Motor neuron (in vitro differentiated cells): ENCODE measurements around the gene NEK1. TPM values are rescaled to one million over a fixed set of nuclear protein-coding genes. Genes with fewer than 3 reads are reported as not detected.

Experiments
- ATAC-seq, 8 experiments: fragments of 200-7000 bp; cut with Tn5 transposase; replicated peaks in 6 of 8; 2 replicates each; pipeline ENCODE4 v1.8.0; 2021; ENCODE audit warnings: mild to moderate bottlenecking in 8 of 8, moderate library complexity in 8 of 8
- H3K27ac ChIP-seq, 2 donors: fragments of 250-450 bp; sonication (Bioruptor Pico); 2 replicates each; pipeline ENCODE4 v1.9.0; 2021; ENCODE audit warnings: antibody characterized with exemption in 2 of 2, mild to moderate bottlenecking in 2 of 2, moderate library complexity in 1 of 2
- H3K4me1 ChIP-seq, 2 donors: fragments of 250-450 bp; sonication (Bioruptor Pico); replicated peaks in 1 of 2; 2 replicates each; pipeline ENCODE4 v1.6.1; 2021; ENCODE audit warnings: antibody characterized with exemption in 2 of 2, mild to moderate bottlenecking in 2 of 2, moderate library complexity in 1 of 2
- H3K4me3 ChIP-seq, 5 donors: fragments of 250-450 bp; sonication (Bioruptor Pico); 2 replicates each; pipeline ENCODE4 v1.9.0; 2021; ENCODE audit warnings: antibody characterized with exemption in 5 of 5, mild to moderate bottlenecking in 5 of 5, moderate library complexity in 4 of 5
- WGBS, 10 experiments: fragments of 450-650 bp; shearing (Covaris generic); methylation state at CpG; one replicate each; pipeline ENCODE4 v1.0.0; 2022; 5-methylcytosine and 5-hydroxymethylcytosine counted together
- in situ Hi-C, 9 experiments: fragments of 400-800 bp; cut with MboI; loops; one replicate each; pipeline ENCODE4 v1.15.0; 2021; ENCODE audit warnings: low sequenced_read_pairs in 9 of 9, low pct_unique_long_range_greater_than_20kb in 2 of 9; ENCODE audit not compliant: unreplicated experiment in 9 of 9
- total RNA-seq, 8 experiments: library from RNA; unstranded; fragments of 300-600 nt; gene quantifications; 2 replicates each; pipeline versions ENCODE4 v1.2.3 to v1.2.4, GENCODE V29; 2022

NEK1 gene
- total RNA-seq, 8 experiments from 2014 or later, result 10.7 to 24.5 (median 16.0) TPM

DNA sequence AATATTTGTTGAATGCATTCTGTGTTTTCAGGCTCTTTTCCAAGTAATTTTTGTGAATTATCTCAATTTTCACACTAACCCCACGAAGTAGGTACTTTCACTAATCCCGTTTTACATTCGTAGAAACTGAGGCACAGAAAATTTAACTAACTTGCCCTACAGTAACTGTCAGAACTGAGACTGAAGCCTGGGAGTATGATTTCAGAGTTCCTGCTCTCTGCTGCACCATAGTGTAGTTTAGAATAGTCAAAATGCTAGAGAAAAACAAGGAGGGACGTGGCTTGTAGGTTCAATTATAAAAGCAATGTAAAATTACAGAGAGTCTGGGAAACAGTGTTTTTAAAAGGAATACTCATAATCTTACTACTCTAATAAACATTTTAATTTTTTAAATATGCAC, 10.2 kb upstream of the NEK1 start:
- in situ Hi-C loops, result loop anchor here in 4 of 9 experiments (25.0 kb wide), 3 partner anchors 90 to 440 kb away; partner anchors contain the start of gene MFAP3L (in 1 of the 4)
- Histone ChIP-seq H3K27ac (no peak overlapping the region), H3K4me3 (peak overlapping the region; percentile 56 to 90 (median 62)), H3K4me1 (peaks cover 0 to 6% of the 10 kb centered on the region in 2 donors)
- 0 to 56% (median 33%) methylated on average over 1 to 4 of the region's 4 CpGs; no CpG with 5 or more reads in 1 of the 10 experiments for WGBS, 10 experiments
- ATAC-seq, result no peak

DNA sequence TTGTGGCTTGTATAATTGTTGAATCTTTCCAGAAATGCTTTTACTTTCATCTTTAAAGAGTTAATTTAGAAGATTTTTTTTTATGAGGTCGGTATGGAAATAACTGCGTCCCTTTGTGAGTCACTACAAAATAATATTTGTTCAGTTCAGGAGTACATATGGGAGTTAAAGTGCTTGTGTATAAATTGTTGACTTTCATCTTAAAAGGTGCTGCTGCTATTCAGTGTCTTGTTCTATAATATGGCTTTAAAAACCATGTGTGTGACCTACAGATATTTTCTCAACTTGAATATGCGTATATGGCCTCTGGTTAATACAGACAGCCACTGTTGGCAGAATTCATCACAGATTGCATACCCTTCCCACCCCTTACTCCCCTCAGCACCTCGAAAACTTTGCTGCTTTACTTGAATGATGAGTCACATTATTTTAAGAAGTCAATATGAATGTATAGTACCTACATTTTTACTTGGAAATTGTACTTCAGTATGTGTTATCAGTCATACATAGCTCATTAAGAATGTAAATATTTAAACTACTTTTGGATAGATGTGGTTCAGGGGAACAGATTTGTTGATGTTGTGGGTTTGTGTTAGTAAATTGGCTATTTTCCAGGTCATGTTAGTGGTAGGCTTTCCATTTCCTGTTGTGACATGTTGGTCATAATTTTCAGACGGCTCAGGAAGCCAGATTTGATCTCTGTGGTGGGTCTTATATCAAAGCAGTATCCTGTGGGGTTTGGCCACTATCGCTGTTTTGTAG, 9.5 kb upstream of the NEK1 start:
- Histone ChIP-seq H3K27ac (no peak overlapping the region), H3K4me3 (peak overlapping the region; percentile 56 to 90 (median 62)), H3K4me1 (peaks cover 0 to 6% of the 10 kb centered on the region in 2 donors)
- in situ Hi-C loops, result loop anchor here in 4 of 9 experiments (25.0 kb wide), 3 partner anchors 90 to 440 kb away; partner anchors contain the start of gene MFAP3L (in 1 of the 4)
- peak in 1 of 8 experiments; percentile 5 for ATAC-seq
- WGBS, 10 experiments, result 0 to 40% (median 9%) methylated on average over 1 to 6 of the region's 6 CpGs

DNA sequence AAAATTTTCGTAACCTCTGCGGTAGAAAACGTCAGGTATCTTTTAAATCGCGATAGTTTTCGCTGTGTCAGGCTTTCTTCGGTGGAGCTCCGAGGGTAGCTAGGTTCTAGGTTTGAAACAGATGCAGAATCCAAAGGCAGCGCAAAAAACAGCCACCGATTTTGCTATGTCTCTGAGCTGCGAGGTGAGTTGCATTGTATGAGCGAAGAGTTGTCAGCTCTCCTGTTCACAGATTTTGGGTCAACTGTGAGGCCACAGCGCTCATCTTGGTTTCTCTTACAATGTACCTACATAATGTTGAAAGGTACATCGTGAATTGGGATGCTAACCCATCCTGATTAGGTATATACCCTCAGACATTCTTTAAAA, 8.5 kb upstream of the NEK1 start:
- Histone ChIP-seq H3K4me1 (peaks cover 0 to 6% of the 10 kb centered on the region in 2 donors), H3K4me3 (peak overlapping the region; percentile 56 to 90 (median 62)), H3K27ac (peak overlapping the region; percentile 49 to 81)
- 0 to 2% (median 2%) methylated on average over 5 to 13 of the region's 14 CpGs; no CpG with 5 or more reads in 3 of the 10 experiments for WGBS, 10 experiments
- in situ Hi-C loops, result loop anchor here in 4 of 9 experiments (25.0 kb wide), 3 partner anchors 91 to 441 kb away; partner anchors contain the start of gene MFAP3L (in 1 of the 4)
- no peak for ATAC-seq

DNA sequence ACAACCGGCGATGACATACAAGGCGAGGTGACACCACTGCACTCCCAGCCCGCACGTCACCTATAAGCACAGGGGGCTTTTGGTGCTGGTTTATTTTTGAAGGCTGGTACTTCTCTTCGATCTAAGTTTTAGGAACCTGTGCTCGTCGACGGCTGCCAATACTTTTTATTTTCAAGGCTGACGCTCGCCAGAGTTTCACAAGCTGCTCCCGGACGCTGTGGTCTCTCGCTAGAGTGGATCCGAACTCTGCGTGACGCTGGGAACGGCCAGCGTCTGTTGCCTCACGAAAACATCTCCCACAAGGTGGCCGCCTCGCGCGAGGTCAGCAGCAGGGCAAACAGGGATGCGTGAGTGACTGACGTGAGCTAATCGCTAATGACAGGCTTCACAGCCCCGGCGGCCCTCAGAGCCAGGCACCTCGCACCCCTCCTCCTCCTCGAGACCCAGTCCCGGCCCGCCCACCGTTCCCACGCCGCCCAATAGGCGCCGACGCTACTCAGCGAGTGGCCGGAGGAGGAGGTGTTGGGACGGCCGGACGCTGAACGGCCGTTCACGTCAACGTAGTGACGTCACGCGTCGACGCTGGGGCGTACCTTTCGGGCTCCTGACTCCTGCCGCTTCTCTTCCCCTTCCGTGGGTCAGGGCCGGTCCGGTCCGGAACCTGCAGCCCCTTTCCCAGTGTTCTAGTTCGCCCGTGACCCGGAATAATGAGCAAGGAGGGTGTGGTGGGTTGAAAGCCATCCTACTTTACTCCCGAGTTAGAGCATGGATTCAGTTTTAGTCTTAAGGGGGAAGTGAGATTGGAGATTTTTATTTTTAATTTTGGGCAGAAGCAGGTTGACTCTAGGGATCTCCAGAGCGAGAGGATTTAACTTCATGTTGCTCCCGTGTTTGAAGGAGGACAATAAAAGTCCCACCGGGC, 7.8 kb upstream of the NEK1 start, which contains the start of gene CLCN3:
TSS of gene CLCN3 (plus strand) at position 621 of the 922 bp plus-strand sequence. CDS start 15,351 bp downstream, outside the sequence.
- peaks cover 0 to 6% of the 10 kb centered on the region in 2 donors for H3K4me1 ChIP-seq
- in situ Hi-C loops, result loop anchor here in 4 of 9 experiments (25.0 kb wide), 3 partner anchors 92 to 442 kb away; partner anchors contain the start of gene MFAP3L (in 1 of the 4)
- H3K4me3 ChIP-seq, result peak within 1 kb of the TSS; percentile 56 to 90 (median 62)
- ATAC-seq, result peak; percentile 88 to 97 (median 94)
- H3K27ac ChIP-seq, result peak within 1 kb of the TSS; percentile 82 to 86
- 0 to 1% (median 0%) methylated on average over 2 to 22 of the region's 67 CpGs; no CpG with 5 or more reads in 1 of the 10 experiments for WGBS, 10 experiments

DNA sequence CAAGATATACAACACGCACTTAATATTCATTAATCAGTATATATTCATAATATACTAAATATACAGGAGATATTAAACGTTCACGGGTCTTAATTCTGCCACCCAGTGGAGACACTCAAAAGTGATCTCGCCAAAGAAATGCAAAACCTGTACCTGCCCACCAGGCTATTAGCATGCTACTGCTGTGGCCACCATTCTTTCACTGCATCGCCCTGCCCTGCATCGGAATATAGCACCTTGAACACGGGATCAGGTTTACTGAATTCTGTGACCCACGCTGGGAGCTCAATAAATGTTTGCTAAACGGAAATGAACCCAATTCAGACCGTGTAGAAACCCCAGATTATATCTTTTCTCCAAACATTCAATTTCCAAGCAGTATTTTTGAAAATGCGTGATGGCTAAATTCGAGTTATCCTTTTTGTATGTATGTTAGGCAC, 7.2 kb upstream of the NEK1 start:
- Histone ChIP-seq H3K27ac (peak overlapping the region; percentile 82 to 86), H3K4me3 (peak overlapping the region; percentile 56 to 90 (median 62)), H3K4me1 (peaks cover 0 to 6% of the 10 kb centered on the region in 2 donors)
- 0 to 10% (median 3%) methylated on average over 1 to 12 of the region's 12 CpGs for WGBS, 10 experiments
- ATAC-seq, result peak; percentile 2 to 36 (median 12)
- in situ Hi-C loops, result loop anchor here in 4 of 9 experiments (25.0 kb wide), 3 partner anchors 93 to 443 kb away; partner anchors contain the start of gene MFAP3L (in 1 of the 4)

DNA sequence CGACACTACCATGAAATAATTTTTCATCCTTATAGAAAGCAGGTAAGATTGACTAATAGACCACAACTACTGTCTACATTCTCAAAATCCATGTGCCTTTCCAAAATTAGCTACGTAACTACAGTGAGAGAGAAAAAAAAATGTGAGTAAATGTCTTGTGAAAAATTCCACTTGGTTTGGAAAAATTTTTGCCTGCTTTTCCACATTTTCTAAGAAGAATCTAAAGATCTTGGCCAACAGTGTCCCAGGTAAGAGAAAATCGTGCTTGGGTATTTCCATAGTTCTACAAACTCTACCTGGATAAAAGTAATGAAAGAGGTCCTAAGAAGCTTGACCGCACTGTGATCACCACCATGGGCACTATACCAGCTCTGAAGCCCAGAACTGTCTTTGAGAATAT, 6.6 kb upstream of the NEK1 start:
- Histone ChIP-seq H3K4me3 (peak overlapping the region; percentile 56 to 90 (median 62)), H3K27ac (peak overlapping the region; percentile 13 to 86)
- 0 to 100% (median 95%) methylated on average over 1 to 4 of the region's 4 CpGs for WGBS, 10 experiments

DNA sequence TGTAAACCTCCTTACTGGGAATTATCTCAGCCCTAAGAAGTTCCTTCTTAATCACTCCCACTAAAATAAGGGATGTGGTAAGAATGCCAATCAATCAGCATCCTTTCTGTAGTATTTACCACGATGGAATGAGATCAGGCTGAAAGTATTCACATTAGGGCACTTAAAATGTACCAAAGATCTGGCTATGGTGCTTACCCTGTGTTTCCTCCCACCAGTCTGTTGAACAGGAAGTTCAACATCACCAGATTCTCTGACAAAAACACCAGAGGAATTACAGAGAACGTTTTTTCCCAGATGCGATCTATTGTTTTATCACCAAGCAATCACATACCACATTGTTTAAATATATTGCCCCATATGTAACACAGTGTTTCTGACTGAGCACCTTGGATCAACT, 5.9 kb upstream of the NEK1 start:
- no peak for ATAC-seq
- in situ Hi-C loops, result loop anchor here in 4 of 9 experiments (25.0 kb wide), 3 partner anchors 94 to 444 kb away; partner anchors contain the start of gene MFAP3L (in 1 of the 4)
- H3K4me3 ChIP-seq, result no peak overlapping the region
- H3K4me1 ChIP-seq, result peaks cover 0 to 6% of the 10 kb centered on the region in 2 donors
- WGBS, 10 experiments, result 16 to 100% (median 67%) methylated on average over 1 to 3 of the region's 3 CpGs; no CpG with 5 or more reads in 1 of the 10 experiments
- no peak overlapping the region for H3K27ac ChIP-seq

More for the DNA sequence above, 6.6 kb upstream of the NEK1 start:
- peaks cover 0 to 6% of the 10 kb centered on the region in 2 donors for H3K4me1 ChIP-seq
- in situ Hi-C loops, result loop anchor here in 4 of 9 experiments (25.0 kb wide), 3 partner anchors 93 to 443 kb away; partner anchors contain the start of gene MFAP3L (in 1 of the 4)
- ATAC-seq, result no peak

DNA sequence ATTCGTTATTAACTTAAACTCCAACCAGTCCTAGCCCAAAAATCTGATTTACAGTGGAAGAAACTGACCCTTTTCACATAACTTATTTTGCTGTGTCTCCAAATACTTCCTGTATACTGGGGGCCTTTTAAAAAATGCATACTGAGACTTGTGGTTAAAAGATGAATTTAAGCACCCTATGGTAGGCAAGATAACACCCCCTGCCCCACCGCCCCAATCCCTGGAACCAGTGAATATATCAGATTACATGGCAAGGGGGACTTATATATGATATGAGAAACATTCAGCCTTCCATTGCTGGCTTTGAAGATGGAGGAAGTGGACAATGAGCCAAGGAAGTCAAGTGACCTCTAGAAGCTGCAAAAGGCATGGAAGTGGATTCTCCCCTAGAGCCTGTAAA, 4.9 kb upstream of the NEK1 start:
- H3K27ac ChIP-seq, result no peak overlapping the region
- WGBS, 10 experiments, result 5 to 100% (median 85%) methylated on average over 1 to 2 of the region's 2 CpGs; no CpG with 5 or more reads in 4 of the 10 experiments
- H3K4me3 ChIP-seq, result no peak overlapping the region
- in situ Hi-C loops, result loop anchor here in 4 of 9 experiments (25.0 kb wide), 3 partner anchors 95 to 445 kb away; partner anchors contain the start of gene MFAP3L (in 1 of the 4)
- no peak for ATAC-seq
- H3K4me1 ChIP-seq, result peaks cover 0 to 6% of the 10 kb centered on the region in 2 donors

DNA sequence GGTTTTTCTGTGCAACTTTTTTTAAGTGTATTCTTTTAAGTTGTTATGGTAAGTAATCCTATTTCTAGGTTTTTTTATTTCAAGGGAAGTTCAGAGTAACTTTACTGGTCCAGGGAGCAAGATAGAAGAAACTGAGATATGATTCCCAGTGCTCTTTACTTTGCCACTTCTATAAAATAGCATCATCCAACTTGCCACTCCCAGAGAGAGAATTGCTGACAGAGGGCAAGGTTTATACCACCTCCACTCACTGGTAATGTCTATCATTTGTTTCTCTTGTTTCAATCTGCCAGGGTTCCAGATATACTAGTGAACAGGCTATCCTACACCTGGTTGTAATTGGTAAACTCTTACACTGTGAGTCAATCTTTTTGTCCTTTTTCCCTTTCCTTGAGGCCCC, 4.5 kb upstream of the NEK1 start:
- Histone ChIP-seq H3K4me3 (no peak overlapping the region), H3K4me1 (peaks cover 0 to 6% of the 10 kb centered on the region in 2 donors), H3K27ac (no peak overlapping the region)
- no peak for ATAC-seq
- in situ Hi-C loops, result loop anchor here in 4 of 9 experiments (25.0 kb wide), 3 partner anchors 95 to 445 kb away; partner anchors contain the start of gene MFAP3L (in 1 of the 4)

DNA sequence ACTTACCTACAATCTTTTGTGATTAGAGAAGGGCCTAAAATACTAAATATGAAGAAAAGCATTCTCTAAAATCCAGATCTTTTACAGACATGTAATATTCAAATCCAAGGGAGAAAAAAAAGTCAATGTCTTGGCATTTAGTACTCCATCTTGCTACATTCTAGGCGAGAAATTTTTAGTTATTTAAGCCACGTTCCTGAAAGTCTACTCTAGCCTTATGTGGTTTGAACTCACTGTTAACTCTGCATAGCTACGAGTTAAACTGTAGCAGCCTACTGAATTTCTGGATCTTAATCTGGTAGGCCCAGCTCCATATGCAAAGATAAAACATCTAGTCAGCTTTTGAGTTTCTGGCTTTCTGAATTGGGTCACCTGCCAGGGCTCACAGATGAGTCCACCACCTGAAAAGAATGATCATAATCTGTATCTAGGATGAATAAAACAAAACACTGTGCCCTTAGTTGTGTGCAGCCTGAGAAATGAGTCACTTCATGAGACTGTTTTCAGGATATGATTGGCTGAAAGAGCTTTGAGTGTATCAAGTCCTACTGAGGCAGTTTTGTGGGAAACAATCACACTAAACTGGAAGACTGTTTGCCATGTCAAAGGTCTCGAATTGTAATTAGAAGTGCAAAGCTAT, 3.2 kb upstream of the NEK1 start:
- no peak overlapping the region for H3K27ac ChIP-seq
- in situ Hi-C loops, result loop anchor here in 4 of 9 experiments (25.0 kb wide), 3 partner anchors 97 to 447 kb away; partner anchors contain the start of gene MFAP3L (in 1 of the 4)
- peaks cover 0 to 16% of the 10 kb centered on the region in 2 donors for H3K4me1 ChIP-seq
- no peak for ATAC-seq
- 51 to 100% (median 76%) methylated on average over 1 to 4 of the region's 4 CpGs; no CpG with 5 or more reads in 2 of the 10 experiments for WGBS, 10 experiments
- H3K4me3 ChIP-seq, result no peak overlapping the region
